A549 (cell line): ENCODE data around the gene MARCHF4. TPM values are rescaled to one million over a fixed set of nuclear protein-coding genes. Genes with fewer than 3 reads are reported as not detected.

Experiments
- ATAC-seq, 2 experiments: fragments of 200-7000 bp in 1 of 2; fragments of >200 bp in 1 of 2; cut with Nextera tagmentation in 1 of 2; cut with Tn5 transposase in 1 of 2; 3 replicates each; pipeline versions ENCODE4 v1.8.0 to v1.9.1; 2018 to 2020; ENCODE audit warnings: mild to moderate bottlenecking in 1 of 2, moderate library complexity in 1 of 2
- CTCF ChIA-PET: fragments of 300-600 bp; sonication (Branson Sonifier 250); formaldehyde crosslinking; extraction: SDS; loops from one replicate; lab custom pipeline; 2021; ENCODE audit warnings: antibody characterized with exemption, inconsistent platforms; lab: Yijun Ruan, JAX
- POLR2A ChIA-PET: fragments of 350-600 bp; formaldehyde crosslinking; extraction: SDS; loops from one replicate; lab custom pipeline; 2021; ENCODE audit warnings: antibody characterized with exemption, inconsistent platforms; lab: Yijun Ruan, JAX
- DNase-seq, 2 experiments: peaks; one replicate each; pipeline versions ENCODE4 v3.0.0 to v3.0.0-alpha.2; 2011 to 2016; ENCODE audit warnings: low read depth in 1 of 2, low spot score in 1 of 2
- FAIRE-seq: peaks from 2 replicates; lab custom pipeline; 2011; peaks lifted over from hg19 to GRCh38; lab: Jason Lieb, UNC
- H3K27ac ChIP-seq, 2 experiments: fragments of >200 bp; sonication (Bioruptor Twin); formaldehyde crosslinking; 3 replicates each; pipeline ENCODE4 v1.5.1; 2016 to 2017
- H3K4me1 ChIP-seq: fragments of >200 bp; sonication (Bioruptor Twin); formaldehyde crosslinking; 3 replicates; pipeline ENCODE4 v1.6.1; 2016
- H3K4me2 ChIP-seq: fragments of >200 bp; sonication (Bioruptor Twin); formaldehyde crosslinking; 3 replicates; pipeline ENCODE4 v1.6.1; 2016
- H3K4me3 ChIP-seq: fragments of >200 bp; sonication (Bioruptor Twin); formaldehyde crosslinking; 3 replicates; pipeline ENCODE4 v1.5.1; 2016
- H3K9me3 ChIP-seq: fragments of >200 bp; sonication (Bioruptor Twin); formaldehyde crosslinking; 3 replicates; pipeline ENCODE4 v1.6.1; 2016
- BHLHE40 ChIP-seq: IDR thresholded peaks from 2 replicates; pipeline ENCODE4 v1.6.1; 2012; ENCODE audit warnings: low read depth, low read length, inconsistent platforms
- CBX8 ChIP-seq: fragments of 200-600 bp; sonication (generic); IDR thresholded peaks from 2 replicates; pipeline ENCODE4 v1.6.1; 2016
- CEBPB ChIP-seq, 2 experiments: fragments of >200 bp in 1 of 2; sonication (Bioruptor Twin) in 1 of 2; formaldehyde crosslinking in 1 of 2; IDR thresholded peaks; 2 replicates each; pipeline ENCODE4 v1.6.1; 2012 to 2016
- CHD2 ChIP-seq: fragments of 150-350 bp; IDR thresholded peaks from 2 replicates; pipeline ENCODE4 v1.6.1; 2014; ENCODE audit warnings: low read length; ENCODE audit not compliant: partially characterized antibody
- FOSL2 ChIP-seq, 2 experiments: fragments of 450-650 bp in 1 of 2; fragments of >200 bp in 1 of 2; sonication (Bioruptor Twin) in 1 of 2; formaldehyde crosslinking; IDR thresholded peaks; 2 replicates each; pipeline versions ENCODE4 v1.5.0 to v1.6.1; 2016 to 2020; ENCODE audit warnings: mild to moderate bottlenecking in 1 of 2, moderate library complexity in 1 of 2
- FOXS1 ChIP-seq: fragments of 250-450 bp; sonication (Bioruptor Pico); IDR thresholded peaks from 2 replicates; pipeline ENCODE4 v1.5.0; 2020; ENCODE audit warnings: mild to moderate bottlenecking, moderate library complexity
- GATA3 ChIP-seq: IDR thresholded peaks from 2 replicates; pipeline ENCODE4 v1.6.1; 2012; ENCODE audit warnings: borderline replicate concordance
- HES2 ChIP-seq: fragments of >200 bp; sonication (Bioruptor Twin); formaldehyde crosslinking; IDR thresholded peaks from 2 replicates; pipeline ENCODE4 v1.6.1; 2016
- HOXB5 ChIP-seq: fragments of 250-450 bp; sonication (Bioruptor Pico); IDR thresholded peaks from 2 replicates; pipeline ENCODE4 v1.5.0; 2020; ENCODE audit warnings: mild to moderate bottlenecking, moderate library complexity
- KDM1A ChIP-seq: fragments of 200-600 bp; sonication (generic); IDR thresholded peaks from 2 replicates; pipeline ENCODE4 v1.6.1; 2016; ENCODE audit warnings: low read depth, mild to moderate bottlenecking
- MAZ ChIP-seq: fragments of 150-350 bp; IDR thresholded peaks from 2 replicates; pipeline ENCODE4 v1.6.1; 2014; ENCODE audit warnings: antibody characterized with exemption, low read depth, low read length, borderline replicate concordance
- MYC ChIP-seq: IDR thresholded peaks from 2 replicates; pipeline ENCODE4 v1.6.1; 2012; ENCODE audit warnings: mild to moderate bottlenecking, inconsistent platforms, low read length, improper control_type of control experiment, borderline replicate concordance
- NFE2L2 ChIP-seq: fragments of 150-350 bp; conservative IDR thresholded peaks from 2 replicates; pipeline ENCODE4 v1.6.1; 2014; ENCODE audit warnings: low read length
- POLR2A ChIP-seq: IDR thresholded peaks from 2 replicates; pipeline ENCODE4 v1.6.1; 2012; ENCODE audit warnings: mild to moderate bottlenecking, low read length
- RAD21 ChIP-seq, 2 experiments: fragments of >200 bp in 1 of 2; sonication (Bioruptor Twin) in 1 of 2; formaldehyde crosslinking in 1 of 2; IDR thresholded peaks in 1 of 2; conservative IDR thresholded peaks in 1 of 2; 2 replicates in 1 of 2; 3 replicates in 1 of 2; pipeline ENCODE4 v1.6.1; 2012 to 2018; ENCODE audit warnings: inconsistent platforms in 1 of 2
- RARB ChIP-seq: fragments of 250-450 bp; sonication (Bioruptor Pico); IDR thresholded peaks from 2 replicates; pipeline ENCODE4 v1.8.0; 2021; ENCODE audit warnings: mild to moderate bottlenecking, moderate library complexity
- RNF2 ChIP-seq: fragments of 200-600 bp; sonication (generic); IDR thresholded peaks from 2 replicates; pipeline ENCODE4 v1.6.1; 2016; ENCODE audit warnings: low read depth, mild to moderate bottlenecking, antibody characterized with exemption, moderate library complexity, borderline replicate concordance
- TP53 ChIP-seq: fragments of 250-450 bp; sonication (Bioruptor Pico); IDR thresholded peaks from 2 replicates; pipeline ENCODE4 v1.5.0; 2021; ENCODE audit warnings: mild to moderate bottlenecking, moderate library complexity
- USF2 ChIP-seq: fragments of 450-650 bp; IDR thresholded peaks from 2 replicates; pipeline ENCODE4 v1.6.1; 2014; ENCODE audit warnings: antibody characterized with exemption
- ZSCAN20 ChIP-seq: fragments of 250-450 bp; sonication (Bioruptor Pico); IDR thresholded peaks from 2 replicates; pipeline ENCODE4 v1.8.0; 2022; ENCODE audit warnings: mild to moderate bottlenecking, moderate library complexity
- WGBS: methylation state at CpG from one replicate; pipeline ENCODE4 v1.1.6; 2017; ENCODE audit errors: missing lambda C conversion rate; 5-methylcytosine and 5-hydroxymethylcytosine counted together
- polyA plus RNA-seq, 4 experiments: library from polyadenylated mRNA; depleted of rRNA in 3 of 4; stranded (reverse); fragments of >200 nt; fragmentation: RNase III in 1 of 4; extraction: RNeasy Plus Mini Kit Qiagen cat#74134 plus additional on column Dnase treatment in 1 of 4; gene quantifications; 2 replicates in 3 of 4; 3 replicates in 1 of 4; pipeline ENCODE4 v1.2.3, GENCODE V29; 2011 to 2017
- TF ChIP-seq, protein P1 (sequence below): IDR thresholded peaks from 2 replicates; pipeline ENCODE4 v1.6.1; 2012; ENCODE audit warnings: low read depth, borderline replicate concordance
- TF ChIP-seq, protein P2 (sequence below): fragments of 200-600 bp; sonication (generic); IDR thresholded peaks from 2 replicates; pipeline ENCODE4 v1.6.1; 2016; ENCODE audit warnings: antibody characterized with exemption, mild to moderate bottlenecking, moderate library complexity
- TF ChIP-seq, protein P3 (sequence below): fragments of 250-450 bp; sonication (Bioruptor Pico); IDR thresholded peaks from 2 replicates; pipeline ENCODE4 v1.5.0; 2020; ENCODE audit warnings: low read depth, mild to moderate bottlenecking, moderate library complexity

The MARCHF4 gene
- polyA plus RNA-seq, 2 of the 4 experiments (the other 2 are of a cell fraction) = 1.7 to 9.1 TPM

DNA sequence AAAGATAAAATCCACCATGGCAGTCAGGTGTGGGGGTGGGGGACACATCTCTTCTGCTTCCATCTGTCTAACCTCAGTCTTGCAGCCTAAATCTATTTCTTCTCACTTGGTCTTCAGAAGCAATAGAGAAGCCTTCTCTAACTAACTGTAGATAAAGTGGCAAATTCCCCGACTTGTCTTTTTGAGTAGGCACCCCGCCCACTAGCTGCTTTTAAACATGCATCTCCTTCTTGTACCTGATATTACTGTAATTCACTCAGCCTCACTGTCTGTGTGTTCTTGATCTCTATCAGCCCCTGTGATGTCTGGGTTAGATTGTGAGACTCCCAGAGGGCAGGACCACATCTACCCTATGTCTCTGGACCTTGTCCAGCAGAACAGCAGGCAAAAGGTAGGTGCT, 6.8 kb downstream of the MARCHF4 start:
- CTCF ChIA-PET = interaction anchor here (1.2 to 5.0 kb wide), 3 partner anchors 12 to 39 kb away, joined by 3 to 14 read pairs (median 5); no protein-coding TSS in a partner anchor

DNA sequence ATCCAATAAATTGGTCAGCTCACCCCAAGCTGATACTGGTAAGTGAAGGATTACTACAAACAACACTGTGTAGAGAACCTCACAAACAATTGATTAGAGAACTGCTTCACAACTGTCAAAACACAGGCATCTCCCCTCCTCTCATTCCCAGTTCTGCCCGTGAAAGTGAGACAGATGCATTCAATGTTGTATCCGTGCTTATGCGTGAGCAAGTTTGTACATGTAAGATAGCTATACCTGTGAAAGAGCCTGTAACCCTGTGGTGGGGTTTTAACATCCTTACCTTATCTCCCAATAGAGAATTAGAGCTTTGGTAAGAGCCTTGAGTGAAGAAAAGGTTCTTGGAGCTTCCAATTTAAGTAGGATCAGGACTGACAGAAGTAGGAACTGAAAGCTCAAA, 9.1 kb downstream of the MARCHF4 start:
- ATAC-seq (no peak), DNase-seq (no peak), FAIRE-seq (no peak)
- POLR2A ChIA-PET = no interaction called here
- H3K9me3 ChIP-seq = no peaks in the 10 kb centered on the region
- TF ChIP-seq RNF2 (no peak), TP53 (no peak), NFE2L2 (no peak), FOSL2 (IDR thresholded peaks at IDR 0.05) (no peak), FOSL2 (CRISPR knock-in tag; IDR thresholded peaks at IDR 0.05) (no peak)
- TF ChIP-seq, protein P1, sequence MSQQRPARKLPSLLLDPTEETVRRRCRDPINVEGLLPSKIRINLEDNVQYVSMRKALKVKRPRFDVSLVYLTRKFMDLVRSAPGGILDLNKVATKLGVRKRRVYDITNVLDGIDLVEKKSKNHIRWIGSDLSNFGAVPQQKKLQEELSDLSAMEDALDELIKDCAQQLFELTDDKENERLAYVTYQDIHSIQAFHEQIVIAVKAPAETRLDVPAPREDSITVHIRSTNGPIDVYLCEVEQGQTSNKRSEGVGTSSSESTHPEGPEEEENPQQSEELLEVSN = no peak
- peak overlapping the region; percentile 37; the same call in 2 of the 3 replicates for H3K4me2 ChIP-seq
- peak overlapping the region in 1 of 2 experiments; percentile 9; a peak in 1 of 6 replicates for H3K27ac ChIP-seq
- H3K4me1 ChIP-seq = peaks cover 22% of the 10 kb centered on the region
- no peak overlapping the region for H3K4me3 ChIP-seq
- CTCF ChIA-PET = interaction anchor here (0.8 to 5.0 kb wide), 5 partner anchors 11 to 253 kb away, joined by 3 to 14 read pairs (median 4); no protein-coding TSS in a partner anchor
- WGBS = 92% methylated on average over 3 of the region's 3 CpGs

More for the DNA sequence above, 6.8 kb downstream of the MARCHF4 start:
- TF ChIP-seq RARB = no peak
- TF ChIP-seq TP53 = no peak
- TF ChIP-seq HES2 = no peak
- no peak for TF ChIP-seq KDM1A
- no peak for TF ChIP-seq FOSL2 (IDR thresholded peaks at IDR 0.05)
- TF ChIP-seq FOSL2 (CRISPR knock-in tag; IDR thresholded peaks at IDR 0.05) = no peak
- TF ChIP-seq MAZ = no peak
- no peaks in the 10 kb centered on the region for H3K9me3 ChIP-seq
- POLR2A ChIA-PET = no interaction called here
- 93% methylated on average over 2 of the region's 2 CpGs for WGBS
- no peak overlapping the region for H3K4me2 ChIP-seq
- FAIRE-seq (no peak), DNase-seq (no peak), ATAC-seq (no peak)
- H3K4me3 ChIP-seq = no peak overlapping the region
- peaks cover 40% of the 10 kb centered on the region for H3K4me1 ChIP-seq
- H3K27ac ChIP-seq = no peak overlapping the region

GRCh38 chr2:216362730-216363129, 9.6 kb downstream of the MARCHF4 start:
- Histone ChIP-seq H3K4me2 (peak overlapping the region; percentile 37; the same call in 2 of the 3 replicates), H3K4me3 (no peak overlapping the region), H3K9me3 (no peaks in the 10 kb centered on the region), H3K4me1 (peaks cover 17% of the 10 kb centered on the region), H3K27ac (peak overlapping the region in 1 of 2 experiments; percentile 9; a peak in 1 of 6 replicates)
- peak in 1 of 2 experiments; percentile 23 for DNase-seq
- FAIRE-seq = no peak
- WGBS = 50% methylated on average over 2 of the region's 2 CpGs
- TF ChIP-seq BHLHE40 = no peak
- TF ChIP-seq HOXB5 (CRISPR knock-in tag) = no peak
- no peak for TF ChIP-seq POLR2A
- TF ChIP-seq CEBPB (IDR thresholded peaks at IDR 0.05) = no peak
- no peak for TF ChIP-seq CBX8
- no peak for TF ChIP-seq FOXS1 (CRISPR knock-in tag)
- TF ChIP-seq, protein P2, sequence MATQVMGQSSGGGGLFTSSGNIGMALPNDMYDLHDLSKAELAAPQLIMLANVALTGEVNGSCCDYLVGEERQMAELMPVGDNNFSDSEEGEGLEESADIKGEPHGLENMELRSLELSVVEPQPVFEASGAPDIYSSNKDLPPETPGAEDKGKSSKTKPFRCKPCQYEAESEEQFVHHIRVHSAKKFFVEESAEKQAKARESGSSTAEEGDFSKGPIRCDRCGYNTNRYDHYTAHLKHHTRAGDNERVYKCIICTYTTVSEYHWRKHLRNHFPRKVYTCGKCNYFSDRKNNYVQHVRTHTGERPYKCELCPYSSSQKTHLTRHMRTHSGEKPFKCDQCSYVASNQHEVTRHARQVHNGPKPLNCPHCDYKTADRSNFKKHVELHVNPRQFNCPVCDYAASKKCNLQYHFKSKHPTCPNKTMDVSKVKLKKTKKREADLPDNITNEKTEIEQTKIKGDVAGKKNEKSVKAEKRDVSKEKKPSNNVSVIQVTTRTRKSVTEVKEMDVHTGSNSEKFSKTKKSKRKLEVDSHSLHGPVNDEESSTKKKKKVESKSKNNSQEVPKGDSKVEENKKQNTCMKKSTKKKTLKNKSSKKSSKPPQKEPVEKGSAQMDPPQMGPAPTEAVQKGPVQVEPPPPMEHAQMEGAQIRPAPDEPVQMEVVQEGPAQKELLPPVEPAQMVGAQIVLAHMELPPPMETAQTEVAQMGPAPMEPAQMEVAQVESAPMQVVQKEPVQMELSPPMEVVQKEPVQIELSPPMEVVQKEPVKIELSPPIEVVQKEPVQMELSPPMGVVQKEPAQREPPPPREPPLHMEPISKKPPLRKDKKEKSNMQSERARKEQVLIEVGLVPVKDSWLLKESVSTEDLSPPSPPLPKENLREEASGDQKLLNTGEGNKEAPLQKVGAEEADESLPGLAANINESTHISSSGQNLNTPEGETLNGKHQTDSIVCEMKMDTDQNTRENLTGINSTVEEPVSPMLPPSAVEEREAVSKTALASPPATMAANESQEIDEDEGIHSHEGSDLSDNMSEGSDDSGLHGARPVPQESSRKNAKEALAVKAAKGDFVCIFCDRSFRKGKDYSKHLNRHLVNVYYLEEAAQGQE = no peak
- no peak for TF ChIP-seq CHD2
- TF ChIP-seq HES2 = no peak
- no peak for TF ChIP-seq USF2
- TF ChIP-seq, protein P3, sequence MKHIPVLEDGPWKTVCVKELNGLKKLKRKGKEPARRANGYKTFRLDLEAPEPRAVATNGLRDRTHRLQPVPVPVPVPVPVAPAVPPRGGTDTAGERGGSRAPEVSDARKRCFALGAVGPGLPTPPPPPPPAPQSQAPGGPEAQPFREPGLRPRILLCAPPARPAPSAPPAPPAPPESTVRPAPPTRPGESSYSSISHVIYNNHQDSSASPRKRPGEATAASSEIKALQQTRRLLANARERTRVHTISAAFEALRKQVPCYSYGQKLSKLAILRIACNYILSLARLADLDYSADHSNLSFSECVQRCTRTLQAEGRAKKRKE (CRISPR knock-in tag) = no peak
- no peak for TF ChIP-seq RAD21 (conservative IDR thresholded peaks at IDR 0.05 in 1 of 2, IDR thresholded peaks at IDR 0.05 in 1 of 2)
- no peak for TF ChIP-seq ZSCAN20
- no peak for TF ChIP-seq GATA3
- TF ChIP-seq MYC = no peak
- TF ChIP-seq RARB = no peak
- CTCF ChIA-PET = interaction anchor here (0.6 to 5.0 kb wide), 5 partner anchors 9 to 252 kb away, joined by 3 to 14 read pairs (median 3); no protein-coding TSS in a partner anchor
- POLR2A ChIA-PET = no interaction called here
- peak; percentile 20 to 60; a peak in 4 of 6 replicates for ATAC-seq
